HepG2 (cell line): Measurements from ENCODE around the gene SLC36A3. TPM values are rescaled to one million over a fixed set of nuclear protein-coding genes. Genes with fewer than 3 reads are reported as not detected.
A peak's percentile ranks its signal among the peaks of the same experiment; 100 is the strongest.

Experiments
- DNMT1 ChIP-seq: sonication (generic); formaldehyde crosslinking; IDR thresholded peaks from 2 replicates; pipeline ENCODE4 v1.5.1; 2020; ENCODE audit warnings: mild to moderate bottlenecking, missing genetic modification reagents
- FOXJ3 ChIP-seq: sonication (generic); formaldehyde crosslinking; IDR thresholded peaks from 2 replicates; pipeline ENCODE4 v1.4.0; 2020; ENCODE audit warnings: missing genetic modification reagents, mild to moderate bottlenecking, borderline replicate concordance
- HES4 ChIP-seq: sonication (generic); formaldehyde crosslinking; IDR thresholded peaks from 2 replicates; pipeline ENCODE4 v1.9.0; 2021; ENCODE audit warnings: mild to moderate bottlenecking, missing genetic modification reagents, borderline replicate concordance
- HOXA3 ChIP-seq: sonication (generic); formaldehyde crosslinking; IDR thresholded peaks from 2 replicates; pipeline ENCODE4 v1.5.0; 2020; ENCODE audit warnings: missing genetic modification reagents
- KDM3A ChIP-seq: IDR thresholded peaks from 2 replicates; pipeline ENCODE4 v1.6.1; 2018; ENCODE audit warnings: low read depth, missing compliant biosample characterization
- NBN ChIP-seq: fragments of 450-650 bp; conservative IDR thresholded peaks from 2 replicates; pipeline ENCODE4 v1.6.1; 2017
- PCBP2 ChIP-seq: fragments of 200-400 bp; formaldehyde crosslinking; optimal IDR thresholded peaks from 2 replicates; pipeline ENCODE3; 2018; ENCODE audit warnings: low read length, low read depth; ENCODE audit not compliant: poor library complexity, severe bottlenecking
- PRDM10 ChIP-seq: sonication (generic); formaldehyde crosslinking; IDR thresholded peaks from 2 replicates; pipeline ENCODE4 v1.4.0; 2020; ENCODE audit warnings: low read depth, missing genetic modification reagents
- RBFOX2 ChIP-seq: fragments of 200-400 bp; formaldehyde crosslinking; IDR thresholded peaks from 2 replicates; pipeline ENCODE4 v1.6.1; 2017; ENCODE audit warnings: low read depth, mild to moderate bottlenecking, low read length
- SATB2 ChIP-seq: sonication (generic); formaldehyde crosslinking; IDR thresholded peaks from 2 replicates; pipeline ENCODE4 v1.5.0; 2020; ENCODE audit warnings: missing genetic modification reagents
- THAP9 ChIP-seq: sonication (generic); formaldehyde crosslinking; IDR thresholded peaks from 2 replicates; pipeline ENCODE4; 2020; ENCODE audit warnings: missing genetic modification reagents, mild to moderate bottlenecking, borderline replicate concordance
- ZBTB25 ChIP-seq: IDR thresholded peaks from 2 replicates; pipeline ENCODE4 v1.6.1; 2018; ENCODE audit warnings: missing genetic modification reagents
- ZBTB7B ChIP-seq: sonication (generic); formaldehyde crosslinking; IDR thresholded peaks from 2 replicates; pipeline ENCODE4 v1.4.0; 2020; ENCODE audit warnings: missing genetic modification reagents
- ZNF572 ChIP-seq: sonication (generic); formaldehyde crosslinking; IDR thresholded peaks from 2 replicates; pipeline ENCODE4 v1.5.1; 2020; ENCODE audit warnings: mild to moderate bottlenecking, missing genetic modification reagents
- ZNF598 ChIP-seq: sonication (generic); formaldehyde crosslinking; IDR thresholded peaks from 2 replicates; pipeline ENCODE4 v1.5.1; 2020; ENCODE audit warnings: mild to moderate bottlenecking, missing genetic modification reagents, borderline replicate concordance
- polyA plus RNA-seq, 8 experiments: library from polyadenylated mRNA; depleted of rRNA in 3 of 8; stranded (reverse) in 7 of 8; unstranded in 1 of 8; fragments of >200 nt; fragmentation: Illumina TruSeq in 4 of 8; extraction: Trizol in 4 of 8; gene quantifications; 2 replicates each; pipeline versions ENCODE4 v1.2.1 to v1.2.3, GENCODE V29; 2011 to 2016; ENCODE audit warnings: low read depth in 4 of 8, missing spikeins in 1 of 8, mixed read lengths in 1 of 8; ENCODE audit not compliant: insufficient read depth in 1 of 8
- total RNA-seq, 5 experiments: library from RNA; depleted of rRNA; stranded (reverse); fragments of >200 nt; fragmentation: Illumina TruSeq; extraction: Trizol; gene quantifications; 2 replicates each; pipeline ENCODE4 v1.2.3, GENCODE V29; 2016; ENCODE audit warnings: low read depth in 1 of 5
- TF ChIP-seq, protein P1 (sequence below): IDR thresholded peaks from 2 replicates; pipeline ENCODE4 v1.6.1; 2016
- TF ChIP-seq, protein P2 (sequence below): sonication (generic); formaldehyde crosslinking; IDR thresholded peaks from 2 replicates; pipeline ENCODE4 v1.4.0; 2020; ENCODE audit warnings: mild to moderate bottlenecking, missing genetic modification reagents, borderline replicate concordance

SLC36A3 gene
- total and polyA plus RNA-seq, 2 of the 13 experiments (the other 11 are each of a cell fraction or from before 2014, with no cell fraction given) = not detected

DNA sequence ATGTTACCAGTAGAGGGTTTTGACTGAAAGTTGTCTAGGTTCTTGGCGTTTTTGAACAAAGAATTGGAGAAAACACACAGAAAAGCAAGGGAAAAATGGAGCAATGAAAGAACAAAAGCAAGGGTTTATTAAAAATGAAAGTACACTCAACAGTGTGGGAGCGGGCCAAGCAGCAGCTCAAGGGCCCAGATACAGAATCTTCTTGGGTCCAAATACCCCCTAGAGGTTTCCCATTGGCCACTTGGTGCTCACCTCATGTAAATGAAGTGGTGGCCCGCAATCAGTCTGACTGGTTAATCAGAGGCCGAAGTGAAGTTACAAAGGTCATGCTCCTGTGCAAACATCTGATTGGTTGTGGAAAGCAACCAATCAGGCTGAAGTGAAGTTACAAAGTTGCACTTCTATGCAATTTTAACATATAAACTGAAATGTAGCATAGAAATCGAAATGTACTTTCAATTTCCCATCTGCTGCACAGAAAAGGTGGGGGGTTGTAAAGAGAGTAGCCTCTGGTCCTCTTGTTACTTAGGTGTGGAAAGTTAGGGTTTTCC, 52.5 kb downstream of the SLC36A3 start (continued):
- no peak for TF ChIP-seq PCBP2
- TF ChIP-seq RBFOX2 = no peak
- no peak for TF ChIP-seq DNMT1
- TF ChIP-seq, protein P1, sequence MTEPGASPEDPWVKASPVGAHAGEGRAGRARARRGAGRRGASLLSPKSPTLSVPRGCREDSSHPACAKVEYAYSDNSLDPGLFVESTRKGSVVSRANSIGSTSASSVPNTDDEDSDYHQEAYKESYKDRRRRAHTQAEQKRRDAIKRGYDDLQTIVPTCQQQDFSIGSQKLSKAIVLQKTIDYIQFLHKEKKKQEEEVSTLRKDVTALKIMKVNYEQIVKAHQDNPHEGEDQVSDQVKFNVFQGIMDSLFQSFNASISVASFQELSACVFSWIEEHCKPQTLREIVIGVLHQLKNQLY (CRISPR knock-in tag) = no peak
- TF ChIP-seq, protein P2, sequence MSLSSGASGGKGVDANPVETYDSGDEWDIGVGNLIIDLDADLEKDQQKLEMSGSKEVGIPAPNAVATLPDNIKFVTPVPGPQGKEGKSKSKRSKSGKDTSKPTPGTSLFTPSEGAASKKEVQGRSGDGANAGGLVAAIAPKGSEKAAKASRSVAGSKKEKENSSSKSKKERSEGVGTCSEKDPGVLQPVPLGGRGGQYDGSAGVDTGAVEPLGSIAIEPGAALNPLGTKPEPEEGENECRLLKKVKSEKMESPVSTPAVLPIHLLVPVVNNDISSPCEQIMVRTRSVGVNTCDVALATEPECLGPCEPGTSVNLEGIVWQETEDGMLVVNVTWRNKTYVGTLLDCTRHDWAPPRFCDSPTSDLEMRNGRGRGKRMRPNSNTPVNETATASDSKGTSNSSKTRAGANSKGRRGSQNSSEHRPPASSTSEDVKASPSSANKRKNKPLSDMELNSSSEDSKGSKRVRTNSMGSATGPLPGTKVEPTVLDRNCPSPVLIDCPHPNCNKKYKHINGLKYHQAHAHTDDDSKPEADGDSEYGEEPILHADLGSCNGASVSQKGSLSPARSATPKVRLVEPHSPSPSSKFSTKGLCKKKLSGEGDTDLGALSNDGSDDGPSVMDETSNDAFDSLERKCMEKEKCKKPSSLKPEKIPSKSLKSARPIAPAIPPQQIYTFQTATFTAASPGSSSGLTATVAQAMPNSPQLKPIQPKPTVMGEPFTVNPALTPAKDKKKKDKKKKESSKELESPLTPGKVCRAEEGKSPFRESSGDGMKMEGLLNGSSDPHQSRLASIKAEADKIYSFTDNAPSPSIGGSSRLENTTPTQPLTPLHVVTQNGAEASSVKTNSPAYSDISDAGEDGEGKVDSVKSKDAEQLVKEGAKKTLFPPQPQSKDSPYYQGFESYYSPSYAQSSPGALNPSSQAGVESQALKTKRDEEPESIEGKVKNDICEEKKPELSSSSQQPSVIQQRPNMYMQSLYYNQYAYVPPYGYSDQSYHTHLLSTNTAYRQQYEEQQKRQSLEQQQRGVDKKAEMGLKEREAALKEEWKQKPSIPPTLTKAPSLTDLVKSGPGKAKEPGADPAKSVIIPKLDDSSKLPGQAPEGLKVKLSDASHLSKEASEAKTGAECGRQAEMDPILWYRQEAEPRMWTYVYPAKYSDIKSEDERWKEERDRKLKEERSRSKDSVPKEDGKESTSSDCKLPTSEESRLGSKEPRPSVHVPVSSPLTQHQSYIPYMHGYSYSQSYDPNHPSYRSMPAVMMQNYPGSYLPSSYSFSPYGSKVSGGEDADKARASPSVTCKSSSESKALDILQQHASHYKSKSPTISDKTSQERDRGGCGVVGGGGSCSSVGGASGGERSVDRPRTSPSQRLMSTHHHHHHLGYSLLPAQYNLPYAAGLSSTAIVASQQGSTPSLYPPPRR (CRISPR knock-in tag) = no peak
- 0 out of 2 replicates have a peak, but pooled peaks have one; percentile 9 for TF ChIP-seq KDM3A (CRISPR knock-in tag)
- TF ChIP-seq ZBTB25 (CRISPR knock-in tag) = no peak
- no peak for TF ChIP-seq PRDM10 (CRISPR knock-in tag)
- TF ChIP-seq ZBTB7B (CRISPR knock-in tag) = no peak
- TF ChIP-seq HES4 = no peak
- no peak for TF ChIP-seq FOXJ3 (CRISPR knock-in tag)
- TF ChIP-seq THAP9 = no peak
- no peak for TF ChIP-seq HOXA3 (CRISPR knock-in tag)
- TF ChIP-seq NBN = no peak
- TF ChIP-seq ZNF598 (CRISPR knock-in tag) = no peak
- no peak for TF ChIP-seq SATB2 (CRISPR knock-in tag)
- TF ChIP-seq ZNF572 = no peak
